ENCODE data around the gene GABRE.

GRCh38 chrX:151920530-151920929, 53.9 kb downstream of the GABRE start:
- TF ChIP-seq REST (IDR thresholded peaks at IDR 0.05; ENCODE audit: insufficient read depth in 1 of 2, low read depth in 2 of 2, low read length in 2 of 2) (no peak), TAF1 (IDR thresholded peaks at IDR 0.05; ENCODE audit: borderline replicate concordance, insufficient read depth, low read length) (no peak)

Data from PFSK-1 (cell line).